ENCODE results near the gene DGKG.

Gene DGKG

DNA sequence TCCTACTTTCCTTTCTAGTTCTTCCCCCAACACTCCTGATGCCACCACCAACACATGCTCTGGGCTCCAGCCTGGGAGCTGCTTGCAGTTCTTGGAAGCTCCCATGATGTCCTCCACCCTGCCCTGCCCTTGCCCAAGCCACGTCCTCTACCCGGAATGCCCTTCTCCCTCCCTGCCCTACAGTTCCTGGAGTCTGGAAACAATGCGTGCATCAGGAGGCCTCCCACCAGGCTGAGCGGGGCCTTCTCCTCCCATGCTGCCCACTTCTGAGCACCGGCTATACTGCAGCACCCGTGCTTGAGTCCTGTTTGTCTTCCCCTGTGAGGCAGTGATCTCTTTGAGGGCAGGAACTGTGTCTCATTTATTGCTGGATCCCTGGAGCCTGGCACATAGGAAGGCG, 44.6 kb downstream of the DGKG start:
- DNase-seq (ENCODE audit: low read depth, low spot score): no peak
- no peak overlapping the region for H3K4me3 ChIP-seq (ENCODE audit: low read depth, low read length)
- TF ChIP-seq, protein P1, sequence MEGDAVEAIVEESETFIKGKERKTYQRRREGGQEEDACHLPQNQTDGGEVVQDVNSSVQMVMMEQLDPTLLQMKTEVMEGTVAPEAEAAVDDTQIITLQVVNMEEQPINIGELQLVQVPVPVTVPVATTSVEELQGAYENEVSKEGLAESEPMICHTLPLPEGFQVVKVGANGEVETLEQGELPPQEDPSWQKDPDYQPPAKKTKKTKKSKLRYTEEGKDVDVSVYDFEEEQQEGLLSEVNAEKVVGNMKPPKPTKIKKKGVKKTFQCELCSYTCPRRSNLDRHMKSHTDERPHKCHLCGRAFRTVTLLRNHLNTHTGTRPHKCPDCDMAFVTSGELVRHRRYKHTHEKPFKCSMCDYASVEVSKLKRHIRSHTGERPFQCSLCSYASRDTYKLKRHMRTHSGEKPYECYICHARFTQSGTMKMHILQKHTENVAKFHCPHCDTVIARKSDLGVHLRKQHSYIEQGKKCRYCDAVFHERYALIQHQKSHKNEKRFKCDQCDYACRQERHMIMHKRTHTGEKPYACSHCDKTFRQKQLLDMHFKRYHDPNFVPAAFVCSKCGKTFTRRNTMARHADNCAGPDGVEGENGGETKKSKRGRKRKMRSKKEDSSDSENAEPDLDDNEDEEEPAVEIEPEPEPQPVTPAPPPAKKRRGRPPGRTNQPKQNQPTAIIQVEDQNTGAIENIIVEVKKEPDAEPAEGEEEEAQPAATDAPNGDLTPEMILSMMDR (IDR thresholded peaks at IDR 0.05; ENCODE audit: insufficient read depth, low read length, missing control alignments): no peak
- CTCF ChIA-PET: interaction anchor here (1.8 kb wide), 1 partner anchor 223 kb away, joined by 7 read pairs; no protein-coding TSS in a partner anchor
- POLR2A ChIA-PET: no interaction called here

DNA sequence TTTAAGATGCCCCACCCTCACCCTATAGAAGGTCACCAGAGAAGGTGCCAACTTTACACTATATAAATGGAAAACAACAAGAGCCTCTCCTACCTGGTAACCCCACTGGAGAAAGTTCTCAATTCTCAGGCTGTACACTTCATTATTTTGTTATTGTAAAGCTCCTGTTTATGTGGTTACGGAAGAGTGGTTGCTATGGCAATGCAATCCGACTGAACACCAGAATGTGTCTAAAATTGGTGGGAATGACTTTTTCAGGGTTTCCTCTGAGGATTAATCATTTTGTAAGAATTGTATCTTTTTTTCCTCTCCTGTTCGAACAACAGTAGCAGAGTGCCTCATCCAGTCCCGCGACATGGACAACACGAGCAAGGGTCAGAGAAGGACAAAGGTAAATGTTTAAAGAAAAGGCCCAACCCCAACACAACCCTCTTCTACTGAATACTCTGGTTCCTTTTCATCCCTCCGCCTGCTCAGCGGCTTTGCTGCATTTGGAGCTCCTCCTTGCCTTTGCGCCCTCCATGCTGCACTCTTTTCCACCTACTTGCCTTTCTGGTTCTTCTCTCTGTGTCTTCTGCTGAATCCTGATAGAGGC, 45.3 kb downstream of the DGKG start:
- H3K4me3 ChIP-seq (ENCODE audit: low read depth, low read length): no peak overlapping the region
- no peak for DNase-seq (ENCODE audit: low read depth, low spot score)
- CTCF ChIA-PET: interaction anchor here (1.8 kb wide), 1 partner anchor 223 kb away, joined by 7 read pairs; no protein-coding TSS in a partner anchor
- POLR2A ChIA-PET: no interaction called here
- TF ChIP-seq, protein P1 (IDR thresholded peaks at IDR 0.05; ENCODE audit: insufficient read depth, low read length, missing control alignments): no peak

DNA sequence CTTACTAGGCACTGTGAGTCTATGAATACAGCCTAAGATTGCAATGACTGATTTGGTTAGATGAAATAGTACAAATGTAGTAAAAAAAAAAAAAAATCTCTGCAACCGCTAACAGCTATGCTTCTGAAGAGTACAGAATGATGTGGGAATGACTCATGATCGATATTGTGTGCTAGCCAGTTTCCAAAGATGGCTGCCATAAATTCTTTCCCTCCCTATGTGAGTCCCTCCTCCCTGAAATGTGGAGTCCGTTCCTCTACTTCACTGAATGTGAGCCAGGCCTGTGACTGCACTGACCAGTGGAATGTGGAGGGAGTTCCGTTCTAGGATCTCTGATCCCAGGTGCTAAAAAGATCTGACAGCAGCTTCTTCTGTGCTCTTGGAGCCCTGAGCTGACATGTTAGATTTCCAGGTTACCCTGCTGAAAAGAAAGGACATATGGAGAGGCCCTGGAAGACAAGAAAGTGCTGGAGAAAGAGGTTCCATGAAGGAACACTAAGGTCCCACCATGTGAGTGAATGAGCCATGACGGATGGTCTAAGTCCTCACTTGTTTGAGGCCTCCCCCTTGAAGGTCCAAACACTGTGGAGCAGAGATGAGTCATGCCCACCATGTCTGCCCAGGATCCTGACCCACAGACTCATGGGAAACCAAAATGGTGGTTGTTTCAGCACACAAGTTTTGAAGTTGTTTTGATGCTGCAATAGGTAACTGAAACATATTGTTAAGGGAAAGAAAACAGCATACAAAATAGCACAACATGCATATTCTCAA, 46.3 kb downstream of the DGKG start:
- TF ChIP-seq, protein P1 (IDR thresholded peaks at IDR 0.05; ENCODE audit: insufficient read depth, low read length, missing control alignments): no peak
- CTCF ChIA-PET: interaction anchor here (0.9 to 1.8 kb wide), 3 partner anchors 55 to 224 kb away, joined by 3 to 7 read pairs (median 3); no protein-coding TSS in a partner anchor
- POLR2A ChIA-PET: no interaction called here
- no peak overlapping the region for H3K4me3 ChIP-seq (ENCODE audit: low read depth, low read length)
- DNase-seq (ENCODE audit: low read depth, low spot score): no peak

DNA sequence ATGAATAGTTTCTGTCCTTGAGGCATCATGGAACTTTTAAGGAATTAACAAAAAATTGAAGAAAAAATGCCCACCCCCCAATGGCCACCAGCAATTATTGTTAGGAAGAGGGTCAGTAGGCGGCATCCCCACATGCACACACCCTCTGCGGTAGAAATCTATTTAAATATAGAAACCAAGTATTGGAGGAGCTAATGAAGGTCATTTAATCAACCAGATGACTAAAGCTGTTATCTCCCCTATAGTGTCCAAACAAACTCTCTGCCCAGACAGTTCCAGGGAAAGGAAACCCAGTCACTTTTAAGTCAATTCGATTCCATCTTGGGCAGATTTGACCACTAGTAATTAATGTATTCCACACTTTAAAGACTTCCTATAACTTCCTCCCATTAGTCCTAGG, 47.1 kb downstream of the DGKG start:
- POLR2A ChIA-PET: no interaction called here

DNA sequence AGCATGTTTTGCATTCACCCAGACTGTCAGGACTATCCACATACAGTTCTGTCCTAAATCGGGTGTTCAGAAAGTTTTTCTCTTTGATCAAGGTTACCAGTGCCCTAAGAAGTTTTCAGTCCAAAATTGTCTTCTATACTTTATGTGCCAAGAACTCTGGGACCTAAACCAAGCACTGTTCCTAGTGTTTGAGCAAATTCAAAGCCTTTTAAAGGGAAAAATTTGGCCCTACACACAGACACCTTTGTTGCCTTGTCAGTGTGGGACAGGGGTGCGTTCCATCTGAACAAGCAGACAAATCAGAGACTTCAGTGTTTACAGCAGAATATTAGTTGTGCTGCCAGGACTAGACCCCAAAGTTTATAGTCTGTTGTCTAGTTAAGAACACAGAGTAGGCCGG, 50.6 kb downstream of the DGKG start:
- ChIA-PET POLR2A (no interaction called here), CTCF (no interaction called here)
- TF ChIP-seq, protein P1 (IDR thresholded peaks at IDR 0.05; ENCODE audit: insufficient read depth, low read length, missing control alignments): no peak
- H3K4me3 ChIP-seq (ENCODE audit: low read depth, low read length): no peak overlapping the region
- no peak for DNase-seq (ENCODE audit: low read depth, low spot score)

More for the DNA sequence above, 47.1 kb downstream of the DGKG start:
- H3K4me3 ChIP-seq (ENCODE audit: low read depth, low read length): no peak overlapping the region
- CTCF ChIA-PET: interaction anchor here (0.9 to 1.0 kb wide), 2 partner anchors 54 to 130 kb away, joined by 3 read pairs; no protein-coding TSS in a partner anchor
- no peak for DNase-seq (ENCODE audit: low read depth, low spot score)
- TF ChIP-seq, protein P1 (IDR thresholded peaks at IDR 0.05; ENCODE audit: insufficient read depth, low read length, missing control alignments): no peak

DNA sequence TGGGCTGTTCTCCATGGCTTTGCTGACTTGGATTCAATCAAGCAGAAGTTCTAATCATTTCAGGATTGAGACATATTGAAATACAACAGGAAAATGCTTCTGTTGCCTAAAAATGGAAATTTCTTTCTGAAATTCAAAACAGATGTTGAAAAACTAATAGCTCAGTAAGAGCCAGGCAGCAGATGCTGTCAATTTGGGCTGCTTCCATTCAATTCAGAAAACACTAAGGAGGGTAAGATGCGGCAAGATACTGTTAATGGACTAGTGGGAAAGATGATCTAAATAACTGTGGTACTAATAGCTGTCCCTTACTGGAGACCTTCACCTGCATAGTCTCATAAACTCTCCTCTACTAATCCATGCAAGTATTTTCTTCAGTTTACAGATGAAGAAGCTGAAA, 53.5 kb downstream of the DGKG start:
- CTCF ChIA-PET: interaction anchor here (0.7 to 1.6 kb wide), 4 partner anchors 13 to 325 kb away, joined by 3 to 5 read pairs (median 4); no protein-coding TSS in a partner anchor
- POLR2A ChIA-PET: no interaction called here
- TF ChIP-seq, protein P1 (IDR thresholded peaks at IDR 0.05; ENCODE audit: insufficient read depth, low read length, missing control alignments): no peak
- no peak for DNase-seq (ENCODE audit: low read depth, low spot score)
- H3K4me3 ChIP-seq (ENCODE audit: low read depth, low read length): no peak overlapping the region

Data from AG04449 (cell line).